GM04504 (cell line): ENCODE results near the gene MAGI2.

Experiments
- DNase-seq: peaks from one replicate; pipeline ENCODE4 v3.0.0-alpha.2; 2012; ENCODE audit warnings: low read depth

MAGI2 gene

GRCh38 chr7:78786055-78786454 lies 667.4 kb downstream of the MAGI2 start:
- no peak for DNase-seq

GRCh38 chr7:78783179-78783962 lies 670.1 kb downstream of the MAGI2 start:
- no peak for DNase-seq

- no peak for DNase-seq
Observed at GRCh38 chr7:78780560-78780959, 672.9 kb downstream of the MAGI2 start.

GRCh38 chr7:78779788-78780187 lies 673.7 kb downstream of the MAGI2 start:
- no peak for DNase-seq

GRCh38 chr7:78777829-78778228 lies 675.6 kb downstream of the MAGI2 start:
- no peak for DNase-seq

GRCh38 chr7:78770422-78771410 lies 682.8 kb downstream of the MAGI2 start:
- DNase-seq, result no peak

GRCh38 chr7:78769481-78770101 lies 683.9 kb downstream of the MAGI2 start:
- DNase-seq, result no peak

- DNase-seq, result no peak
Observed at GRCh38 chr7:78768859-78769258, 684.6 kb downstream of the MAGI2 start.

- DNase-seq, result no peak
Observed at GRCh38 chr7:78765943-78766729, 687.3 kb downstream of the MAGI2 start.

- DNase-seq, result no peak
Observed at GRCh38 chr7:78764571-78764970, 688.9 kb downstream of the MAGI2 start.

- DNase-seq, result no peak
Observed at GRCh38 chr7:78762625-78763024, 690.8 kb downstream of the MAGI2 start.

- DNase-seq, result no peak
Observed at GRCh38 chr7:78760620-78761355, 692.7 kb downstream of the MAGI2 start.

- DNase-seq, result no peak
Observed at GRCh38 chr7:78752554-78752953, 700.9 kb downstream of the MAGI2 start.

- DNase-seq, result no peak
Observed at GRCh38 chr7:78751253-78751652, 702.2 kb downstream of the MAGI2 start.

- no peak for DNase-seq
Observed at GRCh38 chr7:78749052-78749746, 704.3 kb downstream of the MAGI2 start.

GRCh38 chr7:78747592-78747991 lies 705.9 kb downstream of the MAGI2 start:
- no peak for DNase-seq

GRCh38 chr7:78746301-78746700 lies 707.2 kb downstream of the MAGI2 start:
- no peak for DNase-seq

- DNase-seq, result no peak
Observed at GRCh38 chr7:78742694-78743093, 710.8 kb downstream of the MAGI2 start.

GRCh38 chr7:78736548-78736947 lies 716.9 kb downstream of the MAGI2 start:
- DNase-seq, result no peak

GRCh38 chr7:78734626-78735025 lies 718.8 kb downstream of the MAGI2 start:
- DNase-seq, result no peak
